Measurements from ENCODE around the gene CIAO1.
"Not testable (repeated sequence)": the region's sequence is repeated elsewhere in the genome, so short reads cannot be mapped to it uniquely, and the experiment has no call there.

The CIAO1 gene

GRCh38 chr2:96265840-96266679 is at the start of gene CIAO1, which contains the start of gene TMEM127:
Gene CIAO1 (plus strand): TSS chr2:96266225. CDS start chr2:96266351, 126 bp downstream.
Gene TMEM127 (minus strand): TSS chr2:96265997. CDS start chr2:96265381, 616 bp downstream.
- peak; percentile 99 for DNase-seq

DNA sequence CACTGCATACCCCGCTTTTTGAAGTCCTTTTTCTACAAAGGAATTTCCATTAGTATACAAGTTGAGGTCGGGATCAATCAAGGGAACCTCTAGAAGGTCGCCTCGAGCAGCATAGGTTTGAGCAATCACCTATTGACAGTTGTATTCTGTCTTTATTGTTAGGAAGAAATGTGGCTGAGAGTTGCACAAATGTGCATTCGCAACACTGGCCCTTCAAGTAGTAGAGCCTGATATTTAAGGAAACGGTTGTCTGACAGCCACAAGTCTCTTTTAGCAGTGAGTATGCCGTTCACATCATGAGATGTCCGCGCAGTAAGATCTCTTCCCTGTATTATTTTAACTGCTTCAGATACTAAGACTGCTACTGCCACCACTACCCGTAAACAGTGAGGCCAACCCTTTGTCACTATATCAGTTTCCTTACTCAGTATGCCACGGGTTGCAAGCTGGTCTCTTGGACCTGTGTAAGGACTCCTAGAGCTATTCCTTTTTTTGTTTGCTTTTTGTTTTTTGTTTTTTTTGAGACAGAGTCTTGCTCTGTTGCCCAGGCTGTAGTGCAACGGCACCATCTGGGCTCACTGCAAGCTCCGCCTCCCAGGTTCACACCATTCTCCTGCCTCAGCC is 47.4 kb upstream of the CIAO1 start:
- DNase-seq, result no peak

DNA sequence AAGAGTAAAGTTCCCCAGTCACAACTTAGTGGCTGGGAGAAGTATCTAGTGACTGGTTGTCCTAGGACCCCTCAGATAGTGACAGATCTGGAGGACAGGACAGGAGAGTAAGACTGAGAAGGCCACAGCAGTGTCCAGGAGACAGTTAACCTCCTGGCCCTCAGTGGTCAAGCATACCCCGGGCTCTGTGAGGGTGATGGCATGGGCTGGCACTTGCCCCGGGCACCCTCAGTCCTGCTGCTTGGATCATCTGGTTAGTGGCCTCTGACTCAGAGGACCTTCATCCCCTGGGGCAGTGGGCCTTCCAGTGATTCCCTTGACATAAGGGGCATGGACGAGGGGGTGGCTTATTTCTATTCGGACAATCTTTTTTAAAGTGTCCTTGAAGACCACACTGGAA is 46.1 kb upstream of the CIAO1 start:
- DNase-seq, result not testable (repeated sequence)

- peak; percentile 50 to 67 (median 57) for DNase-seq
Observed at GRCh38 chr2:96221106-96221505, 44.9 kb upstream of the CIAO1 start.

- peak; percentile 83 to 95 (median 91) for DNase-seq
Observed at GRCh38 chr2:96225016-96225533, 41.0 kb upstream of the CIAO1 start.

- DNase-seq, result no peak
Observed at GRCh38 chr2:96231316-96231715, 34.7 kb upstream of the CIAO1 start.

DNA sequence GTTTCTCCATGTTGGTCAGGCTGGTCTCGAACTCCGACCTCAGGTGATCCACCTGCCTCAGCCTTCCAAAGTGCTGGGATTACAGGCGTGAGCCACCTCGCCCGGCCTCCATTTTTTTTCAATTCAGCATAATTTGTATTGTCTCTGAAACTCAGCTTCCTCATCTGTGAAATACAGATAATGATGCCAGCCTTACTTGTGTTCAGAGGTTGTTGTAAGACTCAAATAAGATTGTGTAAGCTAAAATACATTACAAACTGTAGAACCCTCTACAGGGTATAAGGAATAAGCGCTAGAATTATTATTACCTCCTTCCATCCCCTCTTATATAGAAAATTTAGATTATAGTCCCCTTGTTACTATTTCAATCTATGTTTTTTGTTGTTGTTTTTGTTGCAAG is 32.6 kb upstream of the CIAO1 start:
- DNase-seq, result peak in 2 of 3 donors; percentile 44 to 46

- DNase-seq, result peak in 2 of 3 donors; percentile 30 to 37
Observed at GRCh38 chr2:96233880-96234316, 32.1 kb upstream of the CIAO1 start.

- DNase-seq, result no peak
Observed at GRCh38 chr2:96236882-96237281, 29.1 kb upstream of the CIAO1 start.

DNA sequence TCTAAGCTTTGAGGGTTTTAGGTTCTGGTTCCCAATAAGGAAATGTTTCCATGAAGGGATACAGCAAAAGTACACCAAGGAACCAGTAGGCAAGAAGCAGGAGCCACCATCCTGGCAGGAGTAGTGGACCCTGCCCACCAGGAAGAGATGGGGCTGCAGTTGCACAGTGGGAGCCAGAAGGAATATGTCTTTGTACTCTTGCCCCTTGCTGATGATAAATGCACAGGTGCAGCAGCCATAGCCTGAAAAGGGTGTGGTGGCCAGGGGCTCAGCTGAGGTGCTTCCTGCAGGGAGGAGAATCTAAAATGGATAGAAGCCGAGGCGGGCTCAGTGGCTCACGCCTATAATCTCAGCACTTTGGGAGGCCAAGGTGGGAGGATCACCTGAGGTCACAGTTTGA is 27.8 kb upstream of the CIAO1 start:
- DNase-seq, result no peak

DNA sequence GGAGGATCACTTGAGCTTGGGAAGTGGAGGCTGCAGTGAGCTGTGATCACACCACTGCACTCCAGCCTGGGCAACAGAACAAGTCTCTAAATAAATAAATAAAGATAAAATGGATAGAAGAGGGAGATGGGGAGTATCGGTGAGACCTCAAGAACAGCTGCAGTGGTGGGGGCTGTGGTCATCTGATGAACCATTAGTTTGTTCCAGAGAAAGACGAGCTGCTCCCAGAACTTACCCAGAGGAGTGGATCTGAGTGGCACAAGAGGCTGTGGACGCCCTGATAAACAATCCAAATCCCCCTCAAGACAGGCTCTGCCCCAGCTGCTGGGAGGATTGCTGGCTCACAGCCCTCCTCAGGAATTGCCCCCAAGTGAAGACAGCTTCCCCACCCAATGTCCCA is 26.9 kb upstream of the CIAO1 start:
- DNase-seq, result no peak

DNA sequence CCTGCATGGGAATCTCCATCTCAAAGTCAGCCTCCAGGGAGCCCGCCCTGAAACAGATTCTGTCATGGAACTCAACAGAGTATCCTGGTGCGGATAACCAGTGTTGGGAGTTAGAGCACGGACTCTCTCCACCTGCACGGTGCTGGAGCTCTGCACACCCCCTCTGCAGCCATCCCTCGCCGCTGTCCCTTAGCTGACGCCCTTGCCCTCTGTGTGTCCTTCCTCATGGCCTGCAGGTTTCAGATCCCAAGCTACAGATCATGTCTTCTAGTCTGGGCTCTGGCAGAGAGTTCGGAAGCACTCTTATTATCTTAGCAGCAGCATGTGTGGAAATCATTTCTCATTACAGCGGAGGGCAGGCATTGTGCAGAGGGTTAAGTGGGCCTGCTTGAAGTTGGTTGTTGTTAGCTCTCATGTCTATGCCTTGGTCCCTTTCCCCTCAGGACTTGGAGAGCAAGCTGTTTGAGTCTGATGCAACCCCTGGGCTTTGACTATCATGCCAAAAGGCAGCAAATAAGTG is 26.2 kb upstream of the CIAO1 start:
- no peak for DNase-seq

DNA sequence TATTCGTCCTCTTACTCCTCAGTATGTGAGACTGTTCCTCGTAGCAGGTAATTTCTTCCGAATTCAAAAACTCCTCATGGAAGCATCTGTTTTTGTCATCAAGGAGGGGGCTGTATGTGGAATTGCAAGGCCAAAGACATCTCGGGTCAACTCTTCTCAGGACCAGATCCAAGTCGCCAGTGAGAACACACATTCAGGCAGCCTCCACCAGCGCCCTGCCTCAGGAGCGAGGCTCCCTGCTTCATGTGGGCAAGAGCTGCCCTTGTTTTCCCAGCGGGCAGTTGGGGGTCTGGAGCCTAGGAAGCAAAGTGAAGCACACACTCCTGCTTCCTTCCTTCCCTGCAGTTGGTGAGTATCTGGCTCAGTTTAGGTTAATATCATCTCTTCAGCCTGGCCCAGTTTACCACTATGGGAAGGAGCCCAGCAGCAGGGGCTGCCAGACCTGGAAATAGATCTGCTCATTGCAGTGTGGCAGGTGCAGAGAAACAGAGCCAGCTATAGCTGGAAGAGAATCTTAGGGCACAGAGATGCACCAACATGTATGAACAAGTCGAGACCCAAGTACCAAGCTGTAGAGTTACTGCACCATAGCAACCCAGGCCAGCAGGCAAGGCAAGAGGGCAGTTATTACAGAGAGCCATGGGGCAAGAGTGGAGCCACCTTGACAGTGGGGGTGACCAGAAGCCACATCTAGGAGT is 25.5 kb upstream of the CIAO1 start:
- DNase-seq, result no peak

GRCh38 chr2:96241227-96241626 is 24.8 kb upstream of the CIAO1 start:
- DNase-seq, result no peak

- peak; percentile 91 to 98 (median 95) for DNase-seq
Observed at GRCh38 chr2:96241900-96242611, 24.0 kb upstream of the CIAO1 start.

DNA sequence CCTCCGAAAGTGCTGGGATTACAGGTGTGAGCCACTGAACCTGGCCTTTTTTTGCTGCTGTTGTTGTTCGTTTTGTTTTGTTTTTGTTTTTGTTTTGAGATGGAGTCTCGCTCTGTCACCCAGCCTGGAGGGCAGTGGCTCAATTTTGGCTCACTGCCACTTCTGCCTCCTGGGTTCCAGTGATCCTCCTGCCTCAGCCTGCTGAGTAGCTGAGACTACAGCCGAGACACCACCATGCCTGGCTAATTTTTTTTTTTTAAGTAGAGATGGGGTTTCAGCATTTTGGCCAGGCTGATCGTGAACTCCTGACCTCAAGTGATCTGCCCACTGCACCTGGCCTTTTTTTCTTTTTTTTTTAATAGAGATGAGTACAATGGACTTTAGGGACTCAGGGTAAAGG is 22.2 kb upstream of the CIAO1 start:
- no peak for DNase-seq

- peak; percentile 90 to 97 (median 95) for DNase-seq
Observed at GRCh38 chr2:96245609-96246390, 20.2 kb upstream of the CIAO1 start.

DNA sequence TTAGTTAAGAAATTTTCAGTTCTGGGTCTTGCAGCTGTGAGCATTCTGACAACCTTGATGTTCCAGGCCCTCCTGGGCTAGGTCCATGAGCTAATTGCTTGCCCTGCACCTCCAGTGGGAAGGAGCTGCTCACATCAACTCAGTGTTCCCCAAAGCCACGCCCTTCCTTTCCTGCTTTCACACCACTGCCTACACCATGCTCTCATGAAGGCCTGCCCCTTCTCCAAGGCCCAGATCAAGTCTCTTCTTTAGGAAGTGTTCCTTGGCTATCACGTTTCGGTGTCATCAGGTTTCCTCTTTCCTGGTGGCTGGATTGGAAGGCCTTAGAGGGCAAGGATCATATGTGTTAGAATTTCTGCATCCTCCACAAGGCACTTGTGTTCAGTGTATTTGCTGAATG is 19.0 kb upstream of the CIAO1 start:
- DNase-seq, result peak; percentile 66 to 78 (median 77)

DNA sequence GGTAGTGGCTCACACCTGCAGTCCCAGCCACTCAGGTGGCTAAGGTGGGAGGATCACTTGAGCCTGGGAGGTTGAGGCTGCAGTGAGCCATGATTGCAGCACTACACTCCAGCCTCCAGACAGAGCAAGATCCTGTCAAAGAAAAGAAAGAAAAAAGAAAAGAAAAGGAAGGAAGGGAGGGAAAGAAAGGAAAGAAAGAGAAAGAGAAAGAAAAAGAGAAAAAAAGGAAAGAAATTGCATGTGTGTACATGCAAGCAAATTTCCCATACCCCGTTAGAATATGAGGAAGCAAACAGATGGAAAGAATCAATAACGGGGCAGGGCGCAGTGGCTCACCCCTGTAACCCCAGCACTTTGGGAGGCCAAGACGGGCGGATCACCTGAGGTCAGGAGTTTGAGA is 18.1 kb upstream of the CIAO1 start:
- no peak for DNase-seq

GRCh38 chr2:96248624-96249023 is 17.4 kb upstream of the CIAO1 start:
- no peak for DNase-seq

- no peak for DNase-seq
Observed at GRCh38 chr2:96249654-96250053, 16.4 kb upstream of the CIAO1 start.

Data from suppressor macrophage treated with lipopolysaccharide for 1 hour (primary cell).